Ovary (tissue), 10 donors: Measurements from ENCODE around the gene RABL6. TPM values are rescaled to one million over a fixed set of nuclear protein-coding genes. Genes with fewer than 3 reads are reported as not detected.
"Not testable (repeated sequence)": the region's sequence is repeated elsewhere in the genome, so short reads cannot be mapped to it uniquely, and the experiment has no call there.

Source experiments
- DNase-seq, 5 donors: peaks; one replicate each; pipeline ENCODE4 v3.0.0-alpha.2; 2019 to 2020
- H3K27ac ChIP-seq, 2 donors: fragments of 200-600 bp; one replicate each; pipeline versions ENCODE4 v1.5.1 to v1.8.0; 2019 to 2022
- H3K27me3 ChIP-seq: fragments of 200-600 bp; one replicate; pipeline ENCODE4 v1.8.0; 2022
- H3K36me3 ChIP-seq: fragments of 200-600 bp; sonication (generic); one replicate; pipeline ENCODE4 v1.5.1; 2019
- H3K4me1 ChIP-seq: one replicate; pipeline ENCODE4 v1.8.1; 2013; ENCODE audit warnings: mild to moderate bottlenecking, moderate library complexity; ENCODE audit not compliant: insufficient read depth
- H3K4me3 ChIP-seq: fragments of 200-600 bp; sonication (generic); one replicate; pipeline ENCODE4 v1.5.1; 2017
- H3K9me3 ChIP-seq, 2 donors: fragments of 200-600 bp in 1 of 2; sonication (generic) in 1 of 2; one replicate each; pipeline versions ENCODE4 v1.5.1 to v1.8.1; 2013 to 2019; ENCODE audit warnings: mild to moderate bottlenecking in 1 of 2, moderate library complexity in 1 of 2
- CTCF ChIP-seq, 3 donors: fragments of 450-650 bp in 2 of 3; fragments of 200-600 bp in 1 of 3; IDR thresholded peaks; one replicate each; pipeline versions ENCODE4 v1.5.1 to v1.8.0; 2016 to 2022; ENCODE audit warnings: antibody characterized with exemption in 3 of 3, mild to moderate bottlenecking in 1 of 3
- EP300 ChIP-seq: sonication (generic); formaldehyde crosslinking; IDR thresholded peaks from one replicate; pipeline ENCODE4 v1.6.1; 2017; ENCODE audit warnings: antibody characterized with exemption
- POLR2A ChIP-seq: fragments of 450-650 bp; IDR thresholded peaks from one replicate; pipeline ENCODE4 v1.6.1; 2017; ENCODE audit warnings: antibody characterized with exemption, mild to moderate bottlenecking, moderate library complexity
- WGBS, 3 donors: extraction: QIAGEN DNeasy Blood & Tissue Kit in 1 of 3; methylation state at CpG; one replicate each; pipeline versions ENCODE4 v1.1.5 to v1.1.7; 2013 to 2017; 5-methylcytosine and 5-hydroxymethylcytosine counted together
- intact Hi-C, 4 donors: fragments of 100-400 bp; cut with DNase I; formaldehyde crosslinking; loops; one replicate each; pipeline versions ENCODE4 v1.11.0 to v1.15.1; 2022 to 2023
- long read RNA-seq, 3 donors: library from polyadenylated mRNA in 2 of 3; unstranded in 2 of 3; transcript quantifications; one replicate each; pipeline ENCODE4 v2.0.0 and lab custom pipeline, GENCODE V29; 2021 to 2026
- polyA plus RNA-seq, 2 donors: library from polyadenylated mRNA; stranded (reverse); fragments of 200-250 nt in 1 of 2; fragments of 350-450 nt in 1 of 2; fragmentation: Illumina TruSeq in 1 of 2; extraction: RNeasy Lipid Tissue Mini Kit (QIAGEN cat#74804) in 1 of 2; gene quantifications; one replicate each; pipeline ENCODE4 v1.2.3, GENCODE V29; 2013 to 2014
- total RNA-seq, 7 donors: library from RNA; depleted of rRNA in 2 of 7; stranded (reverse); fragments of >200 nt in 2 of 7; fragmentation: NEBNext Ultra II Directional in 3 of 7; extraction: Animal tissue kit (Norgen Biotek cat#: 25700) in 3 of 7; gene quantifications; one replicate each; pipeline versions ENCODE4 v1.1.0 to v1.2.4, GENCODE V29; 2016 to 2023
- donor health status: DM: no; HTN: no; CAD: no; lungs with moderate emphysema.
- donor health status: DM: no; HTN: no; CAD: no.
- donor health status: Bipolar disorder and iron deficiency.
- donor health status: DM: yes; HTN: yes; CAD: no.
- donor health status: DM: no; HTN: no; CAD: no.
- donor health status: DM: yes; HTN: yes; CAD: no.

RABL6 gene
- total RNA-seq (10 to 100 TPM; 25.2 to 65.4 (median 56.2) TPM), polyA plus RNA-seq (10 to 100 TPM; 22.6 to 37.5 TPM)
- long read RNA-seq, donor 1, partial matches to known transcripts: 8 of 16 reads
- long read RNA-seq, donor 1, other reads (novel, unspliced or antisense): 6 of 16 reads
- long read RNA-seq, donor 2, transcript RABL6-201 (15 exons, 3,091 nt): major isoform, 6 of 67 reads
- long read RNA-seq, donor 2, partial matches to known transcripts: 58 of 67 reads
- long read RNA-seq, donor 2, other reads (novel, unspliced or antisense): 0 of 67 reads
- long read RNA-seq, donor 3, transcript RABL6-201 (15 exons, 3,091 nt): major isoform, 44 of 107 reads
- long read RNA-seq, donor 3, partial matches to known transcripts: 51 of 107 reads
- long read RNA-seq, donor 3, other reads (novel, unspliced or antisense): 12 of 107 reads

- Histone ChIP-seq H3K27me3 (no peaks in the 10 kb centered on the region), H3K4me3 (peak within 1 kb of the TSS; percentile 94), H3K27ac (peak within 1 kb of the TSS; percentile 76 to 79), H3K4me1 (peaks cover 3% of the 10 kb centered on the region), H3K9me3 (no peaks in the 10 kb centered on the region), H3K36me3 (no peaks in the 10 kb centered on the region)
- TF ChIP-seq CTCF (IDR thresholded peaks at IDR 0.05) (no peak), POLR2A (peak; percentile 66)
- WGBS, 3 donors: 0 to 1% (median 1%) methylated on average over 37 to 96 of the region's 96 CpGs
- intact Hi-C loops: no loop called here
- DNase-seq: peak; percentile 76 to 89 (median 83)
Measured at GRCh38 chr9:136807281-136808074, at the start of gene RABL6. RABL6 (plus strand) TSS chr9:136807948; CDS start chr9:136808197, 249 bp downstream.

GRCh38 chr9:136759001-136759400, 48.7 kb upstream of the RABL6 start:
- H3K27me3 ChIP-seq: no peaks in the 10 kb centered on the region
- DNase-seq: no peak

GRCh38 chr9:136759436-136760325, 48.1 kb upstream of the RABL6 start:
- no peaks in the 10 kb centered on the region for H3K27me3 ChIP-seq
- no peaks in the 10 kb centered on the region for H3K4me1 ChIP-seq
- DNase-seq: peak in 1 of 5 donors; percentile 28
- H3K27ac ChIP-seq: no peak overlapping the region
- no peaks in the 10 kb centered on the region for H3K9me3 ChIP-seq
- intact Hi-C loops: no loop called here
- no peaks in the 10 kb centered on the region for H3K36me3 ChIP-seq
- 82 to 85% (median 84%) methylated on average over 26 to 27 of the region's 27 CpGs for WGBS, 3 donors
- no peak for TF ChIP-seq EP300
- TF ChIP-seq POLR2A: no peak
- TF ChIP-seq CTCF (IDR thresholded peaks at IDR 0.05): no peak
- H3K4me3 ChIP-seq: no peak overlapping the region

More at GRCh38 chr9:136759001-136759400, 48.7 kb upstream of the RABL6 start:
- Histone ChIP-seq H3K4me3 (no peak overlapping the region), H3K9me3 (no peaks in the 10 kb centered on the region), H3K4me1 (no peaks in the 10 kb centered on the region), H3K27ac (no peak overlapping the region), H3K36me3 (no peaks in the 10 kb centered on the region)
- TF ChIP-seq POLR2A (no peak), EP300 (no peak), CTCF (IDR thresholded peaks at IDR 0.05) (no peak)
- WGBS, 3 donors: 81 to 89% (median 83%) methylated on average over 9 of the region's 9 CpGs
- intact Hi-C loops: no loop called here

GRCh38 chr9:136760424-136760823, 47.3 kb upstream of the RABL6 start:
- H3K27ac ChIP-seq: no peak overlapping the region
- 76 to 77% (median 76%) methylated on average over 24 to 25 of the region's 25 CpGs for WGBS, 3 donors
- no peaks in the 10 kb centered on the region for H3K4me1 ChIP-seq
- no peaks in the 10 kb centered on the region for H3K9me3 ChIP-seq
- no peaks in the 10 kb centered on the region for H3K27me3 ChIP-seq
- peak in 1 of 5 donors; percentile 21 for DNase-seq
- intact Hi-C loops: no loop called here
- H3K36me3 ChIP-seq: no peaks in the 10 kb centered on the region
- H3K4me3 ChIP-seq: no peak overlapping the region
- TF ChIP-seq POLR2A (no peak), CTCF (IDR thresholded peaks at IDR 0.05) (no peak), EP300 (no peak)

GRCh38 chr9:136760834-136761544, 46.8 kb upstream of the RABL6 start:
- 32 to 39% (median 36%) methylated on average over 22 of the region's 22 CpGs for WGBS, 3 donors
- H3K9me3 ChIP-seq, H3K36me3 ChIP-seq, H3K27ac ChIP-seq, H3K27me3 ChIP-seq, H3K4me1 ChIP-seq, H3K4me3 ChIP-seq, intact Hi-C loops: not testable (repeated sequence)
- DNase-seq: peak in 1 of 5 donors; percentile 53
